Fibroblast of peridontal ligament (primary cell): ENCODE results near the gene NTM.

Source experiments
- DNase-seq: peaks from one replicate; pipeline ENCODE4 v3.0.0-alpha.2; 2010; ENCODE audit errors: extremely low read depth

NTM gene

GRCh38 chr11:131912134-131912533 lies 541.7 kb downstream of the NTM start:
- no peak for DNase-seq

DNA sequence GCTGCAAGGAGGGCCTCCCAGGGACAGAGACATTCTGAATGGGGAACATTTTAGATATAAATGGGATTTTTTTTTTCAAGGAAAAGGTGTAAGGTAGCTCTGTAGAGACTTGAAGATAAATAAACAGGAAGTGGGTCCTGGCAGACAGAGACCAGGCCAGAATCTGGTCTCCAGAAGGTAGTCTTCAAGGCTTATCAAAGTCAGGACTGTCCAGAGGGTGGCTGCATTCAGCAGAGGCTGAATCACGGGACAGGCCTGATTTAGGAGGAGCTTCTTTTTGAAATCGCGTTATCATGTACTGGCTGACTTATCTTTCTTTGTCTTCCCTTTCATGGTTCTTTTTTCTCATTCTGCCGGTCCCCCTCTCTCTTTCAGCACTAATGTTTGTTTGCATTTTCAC lies 542.9 kb downstream of the NTM start:
- DNase-seq, result no peak

GRCh38 chr11:131914361-131914774 lies 544.0 kb downstream of the NTM start:
- peak; percentile 69 for DNase-seq

GRCh38 chr11:131916638-131917037 lies 546.2 kb downstream of the NTM start:
- no peak for DNase-seq

- DNase-seq, result no peak
Measured at GRCh38 chr11:131917634-131918384, 547.4 kb downstream of the NTM start.

DNA sequence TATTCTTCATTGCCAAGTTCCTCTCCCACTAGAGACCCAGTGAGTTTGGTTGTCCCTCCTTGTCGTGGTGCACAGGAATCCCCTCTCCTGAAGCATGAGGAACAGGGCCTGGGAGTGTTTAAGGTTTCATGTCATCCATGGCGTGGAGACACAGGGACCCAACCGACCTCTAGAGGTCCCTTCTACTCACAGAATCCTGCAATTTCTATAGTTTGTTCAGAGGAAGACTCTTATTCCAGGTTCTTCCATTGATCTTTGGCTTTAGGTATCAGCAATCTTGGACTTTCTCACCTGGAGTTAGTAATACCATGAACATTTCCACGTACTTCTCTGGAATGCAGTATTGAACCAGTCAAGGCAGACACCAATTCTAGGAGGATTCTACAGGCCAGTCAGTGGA lies 548.2 kb downstream of the NTM start:
- no peak for DNase-seq

DNA sequence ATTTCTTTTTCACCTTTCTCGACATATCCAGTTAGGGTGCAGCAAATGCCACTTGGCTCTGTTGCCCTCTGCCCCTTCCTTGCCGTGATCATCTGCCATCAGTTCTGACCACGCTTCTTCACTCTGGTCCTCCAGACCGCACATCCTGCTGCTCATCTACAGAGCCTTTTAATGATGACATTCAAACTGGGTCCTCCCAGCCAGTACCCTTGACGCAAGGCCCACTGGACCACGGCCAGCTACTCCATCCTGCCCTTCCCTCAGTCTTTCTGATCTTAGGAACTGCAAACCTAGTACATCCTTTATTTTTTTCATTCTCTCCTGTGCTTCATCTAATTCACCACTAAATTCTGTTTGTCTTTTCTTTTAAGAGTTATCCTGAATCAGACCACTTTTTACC lies 551.8 kb downstream of the NTM start:
- no peak for DNase-seq

GRCh38 chr11:131923309-131923708 lies 552.9 kb downstream of the NTM start:
- no peak for DNase-seq

GRCh38 chr11:131924001-131924400 lies 553.6 kb downstream of the NTM start:
- DNase-seq, result no peak

GRCh38 chr11:131924457-131925201 lies 554.2 kb downstream of the NTM start:
- DNase-seq, result peak; percentile 63

DNA sequence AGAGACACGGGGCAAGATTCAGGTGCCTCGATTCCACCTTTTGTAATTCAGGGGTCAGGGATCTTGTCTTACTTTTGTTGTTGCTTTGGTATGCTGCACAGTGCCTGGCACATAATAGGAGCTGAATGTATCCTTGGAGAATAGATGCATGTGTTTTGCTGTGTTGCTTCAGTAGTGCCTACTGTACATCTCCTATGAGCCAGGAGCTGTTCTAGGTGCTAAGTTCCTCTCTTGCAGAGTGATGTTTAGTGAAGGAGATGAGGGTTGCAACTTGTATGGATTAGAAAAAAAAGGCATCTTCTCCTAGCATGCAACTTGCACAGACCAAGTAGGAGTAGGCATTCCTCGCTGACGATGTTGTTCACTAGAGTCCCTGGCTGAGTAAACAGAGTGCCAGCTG lies 555.4 kb downstream of the NTM start:
- DNase-seq, result no peak

- no peak for DNase-seq
Measured at GRCh38 chr11:131928992-131929391, 558.6 kb downstream of the NTM start.

- no peak for DNase-seq
Measured at GRCh38 chr11:131932584-131933325, 562.3 kb downstream of the NTM start.

- no peak for DNase-seq
Measured at GRCh38 chr11:131934006-131934405, 563.6 kb downstream of the NTM start.

GRCh38 chr11:131938351-131938751 lies 567.9 kb downstream of the NTM start:
- no peak for DNase-seq

DNA sequence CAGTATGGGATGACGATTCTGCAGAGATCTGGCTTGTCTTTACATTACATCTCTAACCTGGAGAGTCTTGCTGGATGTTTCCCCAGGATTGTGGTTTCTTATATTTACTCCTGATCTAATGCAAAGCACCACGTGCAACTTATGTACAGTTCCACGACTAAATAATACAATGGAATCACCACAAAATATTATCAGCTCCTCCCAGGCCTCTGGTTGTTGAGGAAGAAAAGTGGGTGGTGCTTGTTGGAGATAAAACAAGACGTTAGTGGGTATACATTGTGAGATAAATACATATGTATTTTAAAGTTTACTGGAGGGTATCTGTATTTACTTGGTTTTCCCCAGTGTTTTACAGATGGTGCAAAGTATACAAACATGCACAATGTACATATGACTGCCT lies 569.7 kb downstream of the NTM start:
- DNase-seq, result no peak

DNA sequence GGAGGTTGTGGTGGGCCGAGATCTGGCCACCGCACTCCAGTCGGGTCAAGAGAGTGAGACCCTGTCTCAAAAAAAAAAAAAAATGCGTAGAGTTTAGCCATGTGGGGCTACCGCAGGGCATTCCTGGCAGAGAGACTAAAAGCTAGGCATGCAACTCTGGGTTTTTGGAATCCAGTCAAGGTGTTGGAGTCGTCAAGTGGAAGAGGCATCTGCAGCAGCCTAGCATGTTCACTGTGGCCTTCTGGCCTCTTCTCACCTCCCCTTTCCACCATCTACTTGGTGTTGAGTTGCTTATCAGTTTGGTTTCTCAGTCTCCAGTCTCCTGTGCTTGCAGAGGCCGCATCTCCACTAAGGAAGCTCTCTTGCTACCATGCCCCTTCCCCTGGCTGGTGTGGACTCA lies 572.5 kb downstream of the NTM start:
- no peak for DNase-seq

GRCh38 chr11:131943295-131943694 lies 572.9 kb downstream of the NTM start:
- no peak for DNase-seq

DNA sequence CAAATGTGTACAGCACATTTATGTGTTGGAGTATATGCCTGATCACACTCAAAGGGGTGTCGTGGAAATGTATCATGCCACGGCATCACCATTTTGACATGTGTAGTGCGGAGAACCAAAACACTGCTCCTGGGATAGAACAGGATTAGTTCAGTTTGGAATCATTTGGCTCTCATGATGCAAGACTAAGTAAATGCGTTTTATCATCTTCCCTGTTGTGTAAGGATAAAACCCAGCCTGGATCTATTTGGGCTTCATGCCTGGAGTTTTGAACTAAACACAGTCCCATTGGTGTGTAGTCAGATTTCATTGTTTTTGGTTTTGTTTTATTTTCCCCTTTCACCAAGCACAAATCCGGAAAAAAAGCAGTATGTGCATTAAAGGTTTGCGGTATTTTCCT lies 574.3 kb downstream of the NTM start:
- DNase-seq, result peak; percentile 87

DNA sequence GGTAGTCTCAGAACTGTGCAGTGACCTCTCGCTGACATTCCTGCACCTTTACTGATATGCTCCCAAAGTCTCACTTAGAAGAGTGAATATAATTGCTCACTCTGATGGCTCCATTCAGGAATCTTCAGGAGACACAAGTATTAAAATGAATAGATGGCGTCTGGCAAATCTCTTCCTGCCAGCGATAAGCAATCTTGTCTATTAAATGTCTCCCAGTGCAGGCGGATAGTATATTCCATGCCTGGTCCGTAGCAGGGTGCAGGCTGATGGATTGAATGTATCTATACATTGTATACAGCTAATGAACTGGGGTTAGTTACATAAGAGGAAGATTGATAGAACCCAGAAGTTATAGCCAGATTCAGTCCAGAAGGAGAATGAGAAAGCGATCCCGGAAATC lies 575.3 kb downstream of the NTM start:
- no peak for DNase-seq

DNA sequence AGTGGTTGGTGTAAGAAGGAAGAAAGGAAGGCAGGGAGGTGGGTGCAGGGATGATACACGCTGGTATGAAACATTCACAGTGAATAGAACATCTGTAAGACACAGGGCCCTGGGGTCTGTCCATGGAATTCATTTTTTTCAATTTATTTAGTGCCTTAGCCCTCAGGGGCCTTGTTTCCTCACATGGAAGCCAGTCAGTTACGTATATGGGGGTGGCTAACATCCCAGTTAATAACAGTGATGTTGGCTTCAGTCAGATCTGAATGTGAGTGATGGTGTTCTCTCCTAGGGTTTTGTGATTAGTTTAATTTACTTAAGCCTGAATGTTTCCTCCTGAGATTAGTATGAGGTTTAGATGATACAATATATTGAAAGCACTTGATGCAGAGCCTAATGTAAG lies 577.1 kb downstream of the NTM start:
- no peak for DNase-seq

DNA sequence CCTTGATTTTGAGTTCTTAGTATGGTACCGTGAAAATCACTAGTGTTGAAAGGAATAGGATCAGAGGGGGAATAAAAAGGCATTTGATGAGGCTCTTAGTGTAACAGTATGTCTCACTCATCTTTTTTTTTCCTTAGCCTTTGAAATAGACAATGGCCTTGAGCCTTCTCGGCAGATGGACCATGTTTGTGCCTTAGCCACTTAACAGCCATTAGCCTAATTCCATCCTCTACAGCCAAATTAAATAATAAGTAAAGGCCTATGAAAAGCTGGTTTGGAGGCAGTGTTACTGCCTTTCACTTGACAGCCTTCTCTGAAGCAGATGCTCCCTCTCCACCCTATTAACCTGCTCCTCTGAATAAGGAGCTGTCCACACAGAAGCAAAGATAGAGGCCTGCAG lies 580.7 kb downstream of the NTM start:
- DNase-seq, result no peak

- no peak for DNase-seq
Measured at GRCh38 chr11:131954146-131954545, 583.7 kb downstream of the NTM start.
